Activated T-helper 17 cell treated with anti-CD3 and anti-CD28 coated beads, Interleukin-2, amount 50 U/mL, for 72 hours (primary cell): ENCODE data around the gene C1QL3. TPM values are rescaled to one million over a fixed set of nuclear protein-coding genes. Genes with fewer than 3 reads are reported as not detected.

ENCODE experiments used
- ATAC-seq: fragments of 150-1000 bp; cut with Tn5 transposase; replicated peaks from 2 replicates; pipeline ENCODE4 v1.10.0; 2021; ENCODE audit warnings: mild to moderate bottlenecking, moderate library complexity
- H3K27ac Mint-ChIP-seq: one replicate; pipeline ENCODE4 v1.8.0; 2022; ENCODE audit warnings: mixed read lengths
- H3K27me3 Mint-ChIP-seq: one replicate; pipeline ENCODE4 v1.8.0; 2022; ENCODE audit warnings: mixed read lengths
- H3K36me3 Mint-ChIP-seq: one replicate; pipeline ENCODE4 v1.8.0; 2022; ENCODE audit warnings: low read depth, mild to moderate bottlenecking, mixed read lengths
- H3K4me1 Mint-ChIP-seq: one replicate; pipeline ENCODE4 v1.8.0; 2022; ENCODE audit warnings: mixed read lengths
- H3K4me3 Mint-ChIP-seq: one replicate; pipeline ENCODE4 v1.8.0; 2022; ENCODE audit warnings: mild to moderate bottlenecking, mixed read lengths
- H3K9me3 Mint-ChIP-seq: one replicate; pipeline ENCODE4 v1.8.0; 2022; ENCODE audit warnings: mixed read lengths
- total RNA-seq, 2 donors: library from RNA; stranded (reverse); gene quantifications; one replicate each; pipeline ENCODE4 v1.2.3, GENCODE V29; 2022

The C1QL3 gene
- under 1 TPM in 1 of 2 donors, not detected in 1; 0.13 TPM for total RNA-seq

DNA sequence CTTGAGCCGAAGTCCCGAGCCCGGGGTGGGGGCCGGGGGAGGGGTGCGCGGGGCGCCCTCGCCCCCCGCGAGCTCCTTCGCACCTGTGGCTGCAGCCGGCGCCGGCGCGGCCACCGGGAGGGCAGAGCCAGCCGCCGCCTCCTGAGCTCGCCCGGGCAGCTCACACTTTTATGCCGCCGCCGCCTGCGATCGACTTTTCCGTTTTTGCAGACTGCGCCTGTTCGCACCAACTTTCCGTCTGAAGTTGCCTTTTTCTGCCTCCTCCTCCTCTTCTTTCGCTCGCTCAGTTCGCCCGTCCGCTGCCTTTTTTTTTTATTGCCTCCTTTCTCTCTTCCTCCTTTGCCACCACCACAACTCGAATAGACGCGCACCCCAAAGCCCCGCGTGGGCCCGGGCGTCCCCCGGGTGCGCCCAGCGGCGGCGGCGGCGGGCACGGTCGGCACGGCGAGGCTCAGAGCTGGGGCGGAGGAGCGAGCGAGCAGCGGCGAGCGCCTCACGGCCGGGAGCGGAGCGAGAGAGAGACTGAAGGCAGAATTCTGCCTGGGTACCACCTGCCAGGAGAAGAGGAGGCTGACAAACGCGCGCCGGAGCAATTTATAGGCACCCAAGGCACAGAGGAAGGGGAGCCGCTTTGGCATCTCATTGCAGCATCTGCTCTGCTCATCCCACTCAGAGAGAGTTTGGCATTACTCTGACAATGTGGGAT lies at the start of gene C1QL3:
TSS of gene C1QL3 (minus strand) at position 569 of the 706 bp plus-strand sequence. CDS start 814 bp downstream, outside the sequence.
- Mint-ChIP-seq H3K36me3 (no peaks in the 10 kb centered on the region), H3K27me3 (peaks cover 23% of the 10 kb centered on the region), H3K4me3 (peak within 1 kb of the TSS; percentile 63), H3K27ac (no peak within 1 kb of the TSS), H3K4me1 (no peaks in the 10 kb centered on the region), H3K9me3 (no peaks in the 10 kb centered on the region)
- ATAC-seq: peak; percentile 52

DNA sequence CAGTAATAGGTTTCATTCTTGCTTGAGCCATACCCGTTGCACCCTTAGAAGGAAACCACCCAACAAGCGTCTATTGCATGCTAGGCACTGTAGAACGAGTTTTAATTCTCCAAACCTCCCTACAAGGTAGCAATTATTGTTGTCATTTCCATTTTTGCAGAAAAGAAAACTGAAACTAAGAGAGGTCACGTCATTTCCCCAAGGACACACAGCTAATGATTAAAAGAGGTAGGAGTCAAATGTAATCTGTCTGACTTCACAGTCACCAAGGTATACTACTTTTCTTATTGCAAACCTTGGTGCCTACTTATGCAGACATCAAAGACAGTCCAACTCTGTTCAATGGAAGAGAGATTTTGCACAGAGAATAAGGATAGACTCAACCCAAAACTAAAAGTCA lies 49.1 kb upstream of the C1QL3 start:
- no peaks in the 10 kb centered on the region for H3K36me3 Mint-ChIP-seq
- no peaks in the 10 kb centered on the region for H3K9me3 Mint-ChIP-seq
- H3K27ac Mint-ChIP-seq: no peak overlapping the region
- peaks cover 27% of the 10 kb centered on the region for H3K27me3 Mint-ChIP-seq
- peak overlapping the region; percentile 35 for H3K4me3 Mint-ChIP-seq
- ATAC-seq: peak; percentile 64
- peaks cover 12% of the 10 kb centered on the region for H3K4me1 Mint-ChIP-seq

DNA sequence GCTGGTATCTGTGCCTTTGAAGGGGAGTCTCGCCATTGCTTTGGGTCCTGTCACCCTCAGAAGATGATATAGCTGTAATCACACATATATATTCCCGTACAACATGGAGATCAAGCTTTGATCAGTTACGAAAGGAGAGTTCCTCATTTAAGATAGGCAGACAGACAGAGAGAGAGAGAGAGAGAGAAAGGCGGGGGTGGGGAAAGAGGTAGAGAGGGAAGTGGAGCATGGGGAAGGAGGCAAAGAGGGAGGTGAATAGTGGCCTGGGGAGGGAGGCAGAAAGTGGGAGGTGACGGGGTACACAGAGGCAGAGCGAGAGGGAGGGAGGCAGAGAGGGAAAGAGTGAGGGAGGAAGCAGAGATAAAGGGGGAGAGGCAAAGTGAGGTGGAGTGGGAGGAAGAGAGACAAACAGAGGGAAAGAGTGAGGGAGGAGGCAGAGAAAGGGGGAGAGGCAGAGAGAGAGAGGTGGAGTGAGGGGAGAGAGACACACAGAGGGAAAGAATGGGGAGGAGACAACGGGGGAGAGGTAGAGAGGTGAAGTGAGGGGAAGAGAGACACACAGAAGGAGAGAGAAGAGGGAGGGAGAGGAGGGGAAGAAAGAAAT lies 44.6 kb upstream of the C1QL3 start:
- peaks cover 12% of the 10 kb centered on the region for H3K4me1 Mint-ChIP-seq

DNA sequence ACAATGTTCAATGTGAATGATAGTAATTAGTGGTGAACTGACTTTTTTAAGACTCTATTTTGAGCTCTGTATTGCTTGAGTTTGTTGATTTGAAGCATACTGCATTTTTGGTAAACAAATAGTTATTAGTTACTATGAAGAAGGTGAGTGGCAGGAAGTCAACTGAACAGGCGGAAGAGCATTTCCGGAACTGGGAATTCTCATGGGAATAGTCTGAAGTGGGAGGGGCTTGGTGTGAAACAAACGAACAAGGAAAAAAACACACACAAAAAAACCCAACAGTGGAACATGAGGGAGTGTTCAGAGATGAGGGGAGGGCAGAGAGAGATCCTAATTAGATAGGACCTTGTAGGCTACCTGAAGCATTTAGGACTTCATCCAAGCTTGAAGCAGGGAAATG lies 43.9 kb upstream of the C1QL3 start:
- H3K36me3 Mint-ChIP-seq: no peaks in the 10 kb centered on the region
- ATAC-seq: no peak
- peaks cover 8% of the 10 kb centered on the region for H3K4me1 Mint-ChIP-seq
- H3K9me3 Mint-ChIP-seq: no peaks in the 10 kb centered on the region
- H3K27me3 Mint-ChIP-seq: peaks cover 24% of the 10 kb centered on the region
- no peak overlapping the region for H3K4me3 Mint-ChIP-seq
- no peak overlapping the region for H3K27ac Mint-ChIP-seq

More for the DNA sequence above, 44.6 kb upstream of the C1QL3 start:
- H3K4me3 Mint-ChIP-seq: no peak overlapping the region
- H3K9me3 Mint-ChIP-seq: no peaks in the 10 kb centered on the region
- H3K27ac Mint-ChIP-seq: no peak overlapping the region
- ATAC-seq: no peak
- peaks cover 23% of the 10 kb centered on the region for H3K27me3 Mint-ChIP-seq
- H3K36me3 Mint-ChIP-seq: no peaks in the 10 kb centered on the region

DNA sequence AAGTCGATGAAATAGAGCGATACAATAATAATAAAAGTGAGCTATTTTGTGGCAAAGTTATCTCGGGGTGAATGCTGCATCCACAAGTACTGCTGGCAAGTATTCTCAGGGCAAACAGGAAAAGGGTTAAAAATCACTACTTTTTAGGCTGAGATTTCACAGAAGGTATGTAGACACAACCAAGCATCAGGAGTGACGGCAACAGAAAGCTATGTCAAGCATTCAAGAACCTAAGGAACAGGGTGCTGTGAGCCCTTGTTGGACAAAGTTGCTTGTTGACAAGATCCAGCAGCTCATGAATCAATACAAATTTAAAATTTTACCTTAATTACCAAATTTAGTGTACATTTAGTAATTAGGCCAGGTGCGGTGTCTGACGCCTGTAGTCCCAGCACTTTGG lies 41.2 kb upstream of the C1QL3 start:
- Mint-ChIP-seq H3K4me1 (peaks cover 6% of the 10 kb centered on the region), H3K27me3 (peaks cover 35% of the 10 kb centered on the region), H3K9me3 (peaks cover 4% of the 10 kb centered on the region), H3K4me3 (no peak overlapping the region), H3K27ac (no peak overlapping the region), H3K36me3 (no peaks in the 10 kb centered on the region)
- ATAC-seq: no peak

DNA sequence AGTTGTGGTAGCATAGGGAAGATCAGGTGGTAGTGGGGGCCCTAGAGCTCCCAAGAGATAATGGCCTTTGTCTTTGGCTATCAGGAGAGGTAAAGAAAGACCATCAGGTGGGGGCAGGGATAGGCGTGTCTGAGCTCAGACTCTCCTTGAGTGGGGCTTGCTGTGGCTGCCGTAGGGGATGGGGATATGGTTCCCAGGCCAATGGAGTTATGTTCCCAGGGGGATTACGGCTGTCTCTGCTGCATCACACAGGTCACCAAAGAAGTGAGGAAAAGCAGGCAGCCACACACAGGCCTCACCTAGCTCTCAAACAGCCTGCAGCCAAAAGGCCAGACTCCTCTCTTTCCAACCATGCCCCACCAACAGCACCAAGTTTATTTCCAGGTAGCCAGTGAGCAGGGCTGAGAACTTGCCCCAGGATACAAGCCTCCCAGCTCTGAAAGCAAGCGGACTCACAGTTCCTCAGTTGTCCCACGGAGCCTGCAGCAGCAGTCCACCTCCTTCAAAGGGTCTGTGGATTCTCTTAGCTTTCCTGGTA lies 37.6 kb upstream of the C1QL3 start:
- H3K27ac Mint-ChIP-seq: no peak overlapping the region
- no peak for ATAC-seq
- H3K9me3 Mint-ChIP-seq: peaks cover 4% of the 10 kb centered on the region
- H3K27me3 Mint-ChIP-seq: peaks cover 30% of the 10 kb centered on the region
- no peaks in the 10 kb centered on the region for H3K4me1 Mint-ChIP-seq
- H3K36me3 Mint-ChIP-seq: no peaks in the 10 kb centered on the region
- H3K4me3 Mint-ChIP-seq: no peak overlapping the region

DNA sequence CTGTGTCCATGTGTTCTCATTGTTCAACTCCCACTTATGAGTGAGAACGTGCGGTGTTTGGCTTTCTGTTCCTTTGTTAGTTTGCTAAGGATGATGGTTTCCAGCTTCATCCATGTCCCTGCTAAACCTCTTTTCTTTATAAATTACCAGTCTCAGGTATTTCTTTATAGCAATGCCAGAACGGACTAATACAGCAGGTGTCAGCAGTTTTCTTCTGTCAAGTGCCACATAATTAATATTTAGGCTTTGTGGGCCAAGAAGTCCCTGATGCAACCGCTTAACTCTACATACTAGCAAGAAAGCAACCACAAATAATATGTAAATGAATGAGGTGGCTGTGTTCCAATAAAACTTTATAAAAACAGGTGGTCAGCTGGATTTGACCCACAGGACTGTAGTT lies 26.3 kb upstream of the C1QL3 start:
- ATAC-seq: no peak
- Mint-ChIP-seq H3K27ac (no peak overlapping the region), H3K4me3 (no peak overlapping the region), H3K27me3 (peaks cover 20% of the 10 kb centered on the region), H3K4me1 (peaks cover 3% of the 10 kb centered on the region), H3K9me3 (no peaks in the 10 kb centered on the region), H3K36me3 (no peaks in the 10 kb centered on the region)

DNA sequence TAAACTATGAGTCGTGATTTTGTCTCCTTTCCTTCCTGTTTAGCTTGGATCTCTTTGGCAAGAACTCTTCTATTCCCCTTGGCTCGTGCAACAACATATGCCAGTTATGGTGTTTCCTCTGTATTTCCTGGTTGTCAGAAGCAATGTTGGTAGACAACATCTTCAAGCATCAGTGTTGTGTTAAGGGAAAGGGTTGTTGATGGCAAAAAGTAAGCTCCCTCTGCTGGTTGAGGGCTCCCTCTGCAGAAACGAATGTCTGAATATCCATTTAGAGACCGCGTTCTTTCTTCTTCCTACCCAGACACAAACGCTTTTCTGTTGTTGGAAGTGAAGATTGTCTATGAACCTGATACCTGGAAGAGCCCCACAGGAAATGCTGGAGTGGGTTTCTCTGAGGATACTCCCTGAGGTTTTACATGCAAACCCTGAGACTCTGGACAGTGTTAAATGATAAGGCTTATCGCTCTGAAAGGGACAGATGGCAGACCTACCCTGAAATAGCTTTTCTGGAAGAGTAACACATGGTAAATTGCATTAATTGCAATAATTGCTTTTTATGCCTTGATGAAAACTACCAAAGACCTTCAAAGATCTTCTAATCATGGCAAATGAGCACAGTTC lies 23.5 kb upstream of the C1QL3 start:
- ATAC-seq: peak; percentile 29
- Mint-ChIP-seq H3K27ac (no peak overlapping the region), H3K9me3 (no peaks in the 10 kb centered on the region), H3K36me3 (no peaks in the 10 kb centered on the region), H3K4me3 (no peak overlapping the region), H3K27me3 (peaks cover 30% of the 10 kb centered on the region), H3K4me1 (peaks cover 3% of the 10 kb centered on the region)

DNA sequence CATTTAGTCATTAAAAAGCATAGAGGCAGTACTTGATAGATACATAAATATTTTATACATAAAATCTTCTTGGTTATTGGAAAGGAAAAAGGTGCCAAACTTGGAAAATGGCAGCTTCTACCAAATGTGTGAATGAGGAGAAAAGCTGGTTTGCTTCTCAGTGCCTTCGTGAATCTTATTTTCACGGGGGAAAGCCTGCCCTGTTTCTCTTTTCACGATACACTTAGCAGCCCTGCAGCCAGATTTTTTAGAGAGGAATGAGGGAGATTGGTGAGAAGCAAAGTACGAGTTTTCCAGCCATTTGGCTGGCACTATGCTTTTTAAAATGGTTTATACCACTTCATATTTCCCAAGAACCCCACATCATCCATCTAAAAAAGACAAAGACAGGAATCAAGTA lies 22.9 kb upstream of the C1QL3 start:
- H3K4me1 Mint-ChIP-seq: peaks cover 3% of the 10 kb centered on the region
- ATAC-seq: no peak
- H3K9me3 Mint-ChIP-seq: no peaks in the 10 kb centered on the region
- H3K27me3 Mint-ChIP-seq: peaks cover 36% of the 10 kb centered on the region
- no peak overlapping the region for H3K27ac Mint-ChIP-seq
- no peak overlapping the region for H3K4me3 Mint-ChIP-seq
- H3K36me3 Mint-ChIP-seq: no peaks in the 10 kb centered on the region

DNA sequence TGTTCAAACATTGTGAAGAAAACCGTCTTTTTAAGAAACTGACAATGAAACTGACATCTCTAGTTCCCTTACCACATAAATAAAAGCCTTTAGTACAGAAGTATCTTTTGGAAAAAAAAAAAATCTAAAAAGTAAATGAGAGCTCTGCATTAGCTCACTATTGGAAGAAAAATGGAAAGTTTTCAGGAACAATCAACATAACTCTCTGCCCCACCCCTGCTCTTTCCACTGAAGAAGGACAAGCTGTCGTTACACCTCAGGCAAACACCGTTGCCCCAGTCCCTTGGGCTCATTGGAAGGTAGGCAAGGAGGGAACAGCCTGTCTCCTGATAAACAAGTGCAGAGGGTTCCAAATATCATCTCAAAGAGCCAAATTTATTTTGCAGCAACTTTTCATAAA lies 22.4 kb upstream of the C1QL3 start:
- no peak for ATAC-seq
- Mint-ChIP-seq H3K27ac (no peak overlapping the region), H3K4me3 (no peak overlapping the region), H3K4me1 (peaks cover 3% of the 10 kb centered on the region), H3K27me3 (peaks cover 38% of the 10 kb centered on the region), H3K9me3 (no peaks in the 10 kb centered on the region), H3K36me3 (no peaks in the 10 kb centered on the region)

DNA sequence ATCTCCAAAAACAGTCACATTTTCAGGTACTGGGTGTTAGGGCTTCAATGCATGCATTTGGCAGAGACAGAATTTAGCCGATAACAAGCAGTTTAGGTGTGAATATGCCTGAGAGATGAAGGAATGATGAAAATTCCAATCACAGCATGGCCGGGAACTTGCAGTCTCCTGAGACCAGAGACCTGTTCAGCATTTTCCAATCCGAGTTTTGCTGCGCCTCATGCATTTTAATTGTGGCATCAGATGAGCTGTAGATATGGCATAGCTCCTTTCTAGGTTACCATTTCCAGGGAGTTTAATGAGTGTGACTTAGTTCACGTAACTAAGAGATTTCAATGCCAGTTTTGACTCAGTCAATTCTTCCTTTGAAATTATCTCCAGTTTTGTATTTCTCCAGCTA lies 14.5 kb upstream of the C1QL3 start:
- no peaks in the 10 kb centered on the region for H3K4me1 Mint-ChIP-seq
- H3K27ac Mint-ChIP-seq: no peak overlapping the region
- no peaks in the 10 kb centered on the region for H3K36me3 Mint-ChIP-seq
- no peak overlapping the region for H3K4me3 Mint-ChIP-seq
- no peak for ATAC-seq
- peaks cover 20% of the 10 kb centered on the region for H3K27me3 Mint-ChIP-seq
- no peaks in the 10 kb centered on the region for H3K9me3 Mint-ChIP-seq

DNA sequence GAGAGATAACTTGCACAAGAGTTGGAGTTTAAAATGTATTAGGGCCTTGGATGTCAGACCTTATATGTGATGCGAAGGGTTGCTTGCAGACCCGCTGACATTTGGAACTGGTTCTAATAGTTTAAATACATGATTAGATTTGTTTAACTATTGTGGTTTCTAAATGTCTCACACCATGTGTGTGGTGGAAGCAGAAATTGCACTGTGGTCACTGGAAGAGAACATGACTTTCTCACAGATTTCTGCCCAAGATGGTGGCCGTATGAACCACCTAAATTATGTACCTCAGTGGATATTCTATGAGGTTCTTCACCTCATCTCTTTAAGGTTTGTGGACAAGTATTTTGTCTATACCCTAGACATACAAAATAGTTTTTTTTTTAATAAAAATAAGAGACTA lies 8.2 kb upstream of the C1QL3 start:
- no peak overlapping the region for H3K27ac Mint-ChIP-seq

DNA sequence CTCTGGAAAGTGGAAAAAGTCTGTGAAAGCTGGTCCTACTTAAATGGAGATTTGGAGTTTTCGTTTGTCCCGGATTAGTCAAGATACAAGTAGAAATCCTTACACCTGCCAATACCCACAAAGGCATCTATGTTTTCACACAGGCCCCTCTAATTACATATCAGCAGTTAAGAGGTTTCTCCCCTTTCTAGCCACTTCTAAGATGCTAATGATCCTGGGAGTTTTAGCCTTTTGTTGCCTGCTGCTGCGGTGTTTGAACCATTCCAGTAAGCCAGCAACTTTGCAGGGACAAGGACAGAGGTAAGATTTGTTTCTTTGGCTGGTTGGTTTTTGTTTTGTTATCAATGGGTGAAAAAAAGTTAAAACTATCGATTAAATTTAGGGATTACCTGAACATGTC lies 5.8 kb upstream of the C1QL3 start:
- Mint-ChIP-seq H3K27ac (no peak overlapping the region), H3K4me3 (no peak overlapping the region), H3K27me3 (peaks cover 12% of the 10 kb centered on the region), H3K9me3 (no peaks in the 10 kb centered on the region), H3K36me3 (no peaks in the 10 kb centered on the region), H3K4me1 (no peaks in the 10 kb centered on the region)
- no peak for ATAC-seq

More for the DNA sequence above, 8.2 kb upstream of the C1QL3 start:
- peaks cover 4% of the 10 kb centered on the region for H3K27me3 Mint-ChIP-seq
- no peak overlapping the region for H3K4me3 Mint-ChIP-seq
- no peaks in the 10 kb centered on the region for H3K9me3 Mint-ChIP-seq
- no peaks in the 10 kb centered on the region for H3K4me1 Mint-ChIP-seq
- ATAC-seq: no peak
- H3K36me3 Mint-ChIP-seq: no peaks in the 10 kb centered on the region

DNA sequence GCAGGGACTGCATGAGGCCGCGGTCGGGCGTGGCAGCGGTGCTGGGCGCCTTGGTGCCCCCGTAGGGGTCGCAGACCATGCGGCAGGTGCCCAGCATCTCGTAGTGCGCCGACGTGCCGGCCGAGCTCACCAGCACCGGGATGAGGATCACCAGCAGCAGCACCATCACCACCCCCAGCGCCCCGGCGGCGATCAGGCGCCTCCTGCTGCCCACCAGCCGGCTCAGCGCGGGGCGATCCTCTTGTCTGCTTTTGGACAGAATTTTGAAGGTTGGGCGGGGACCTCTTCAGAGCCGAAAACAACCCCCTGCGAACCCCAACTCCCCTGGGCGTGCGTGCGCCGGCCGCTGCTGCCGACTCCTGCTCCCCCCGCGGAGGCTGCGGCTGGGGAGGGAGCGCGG lies 779 bp downstream of the C1QL3 start:
- no peaks in the 10 kb centered on the region for H3K9me3 Mint-ChIP-seq
- peaks cover 23% of the 10 kb centered on the region for H3K27me3 Mint-ChIP-seq
- H3K36me3 Mint-ChIP-seq: no peaks in the 10 kb centered on the region

More for the DNA sequence above, 779 bp downstream of the C1QL3 start:
- ATAC-seq: peak; percentile 66
- Mint-ChIP-seq H3K4me1 (no peaks in the 10 kb centered on the region), H3K4me3 (peak overlapping the region; percentile 63), H3K27ac (no peak overlapping the region)
